HepG2 (cell line): ENCODE data around the gene NUP62. TPM values are rescaled to one million over a fixed set of nuclear protein-coding genes. Genes with fewer than 3 reads are reported as not detected.
A peak's percentile ranks its signal among the peaks of the same experiment; 100 is the strongest.

Experiments used
- CREM ChIP-seq, 2 experiments: sonication (generic) in 1 of 2; formaldehyde crosslinking in 1 of 2; IDR thresholded peaks; 2 replicates each; pipeline versions ENCODE4 v1.4.0 to v1.6.1; 2016 to 2020; ENCODE audit warnings: antibody characterized with exemption in 1 of 2, mild to moderate bottlenecking in 1 of 2, missing genetic modification reagents in 1 of 2
- EHMT2 ChIP-seq: fragments of 200-600 bp; sonication (generic); IDR thresholded peaks from 2 replicates; pipeline ENCODE4 v1.7.0; 2017; ENCODE audit warnings: antibody characterized with exemption, low read depth, low read length, borderline replicate concordance
- FIP1L1 ChIP-seq: fragments of 200-400 bp; formaldehyde crosslinking; IDR thresholded peaks from 2 replicates; pipeline ENCODE4 v1.6.1; 2018; ENCODE audit warnings: low read depth, mild to moderate bottlenecking, low read length, moderate library complexity, borderline replicate concordance; ENCODE audit not compliant: insufficient read depth
- GPN1 ChIP-seq: sonication (generic); formaldehyde crosslinking; IDR thresholded peaks from 2 replicates; pipeline ENCODE4 v1.5.1; 2020; ENCODE audit warnings: missing genetic modification reagents, borderline replicate concordance
- HNRNPH1 ChIP-seq: fragments of 200-400 bp; formaldehyde crosslinking; optimal IDR thresholded peaks from 2 replicates; pipeline ENCODE3; 2017; ENCODE audit warnings: mild to moderate bottlenecking, low read depth, low read length
- IKZF4 ChIP-seq: sonication (generic); formaldehyde crosslinking; IDR thresholded peaks from 2 replicates; pipeline ENCODE4 v1.5.1; 2020; ENCODE audit warnings: borderline replicate concordance, mild to moderate bottlenecking, low read depth, missing genetic modification reagents; ENCODE audit errors: not compliant biosample characterization
- KAT2B ChIP-seq: fragments of 150-350 bp; IDR thresholded peaks from 2 replicates; pipeline ENCODE4 v1.6.1; 2014; ENCODE audit warnings: low read depth, low read length, borderline replicate concordance
- MBNL3 ChIP-seq: fragments of 250-450 bp; sonication (Bioruptor Pico); conservative IDR thresholded peaks from 2 replicates; pipeline ENCODE4 v1.8.0; 2022; ENCODE audit warnings: mild to moderate bottlenecking, inconsistent platforms
- NFKBIZ ChIP-seq: IDR thresholded peaks from 2 replicates; pipeline ENCODE4 v1.6.1; 2018; ENCODE audit warnings: missing genetic modification reagents, missing compliant biosample characterization
- NFRKB ChIP-seq: fragments of 450-650 bp; IDR thresholded peaks from 2 replicates; pipeline ENCODE4 v1.6.1; 2017
- PAXIP1 ChIP-seq: sonication (generic); formaldehyde crosslinking; conservative IDR thresholded peaks from 2 replicates; pipeline ENCODE4 v1.4.0; 2020; ENCODE audit warnings: mild to moderate bottlenecking, missing genetic modification reagents, moderate library complexity
- PHF8 ChIP-seq: sonication (generic); formaldehyde crosslinking; IDR thresholded peaks from 2 replicates; pipeline ENCODE4 v1.5.0; 2020; ENCODE audit warnings: missing genetic modification reagents
- SMARCE1 ChIP-seq: fragments of 450-650 bp; IDR thresholded peaks from 2 replicates; pipeline ENCODE4 v1.6.1; 2017; ENCODE audit warnings: borderline replicate concordance
- SNAI1 ChIP-seq: sonication (generic); formaldehyde crosslinking; IDR thresholded peaks from 2 replicates; pipeline ENCODE4 v1.5.0; 2020; ENCODE audit warnings: mild to moderate bottlenecking, missing genetic modification reagents, borderline replicate concordance
- TBL1XR1 ChIP-seq: fragments of 150-350 bp; IDR thresholded peaks from 2 replicates; pipeline ENCODE4 v1.6.1; 2014; ENCODE audit warnings: borderline replicate concordance, low read length; ENCODE audit not compliant: partially characterized antibody
- TGIF2 ChIP-seq: IDR thresholded peaks from 2 replicates; pipeline ENCODE4 v1.6.1; 2016; ENCODE audit warnings: control low read depth, missing compliant biosample characterization
- USF2 ChIP-seq, 2 experiments: sonication (generic) in 1 of 2; formaldehyde crosslinking in 1 of 2; IDR thresholded peaks; 2 replicates each; pipeline versions ENCODE4 v1.5.1 to v1.6.1; 2011 to 2020; ENCODE audit warnings: borderline replicate concordance in 1 of 2, low read depth in 1 of 2, low read length in 1 of 2, mild to moderate bottlenecking in 1 of 2, missing genetic modification reagents in 1 of 2, moderate library complexity in 1 of 2
- ZC3H13 ChIP-seq: sonication (generic); formaldehyde crosslinking; IDR thresholded peaks from 2 replicates; pipeline ENCODE4 v1.8.1; 2023; ENCODE audit warnings: mild to moderate bottlenecking, missing genetic modification reagents, moderate library complexity
- ZNF253 ChIP-seq: sonication (generic); formaldehyde crosslinking; IDR thresholded peaks from 2 replicates; pipeline ENCODE4 v1.8.0; 2022; ENCODE audit warnings: mild to moderate bottlenecking, missing genetic modification reagents, borderline replicate concordance
- ZNF446 ChIP-seq: sonication (generic); formaldehyde crosslinking; IDR thresholded peaks from 2 replicates; pipeline ENCODE4 v1.5.0; 2020; ENCODE audit warnings: mild to moderate bottlenecking, missing genetic modification reagents
- ZNF598 ChIP-seq: sonication (generic); formaldehyde crosslinking; IDR thresholded peaks from 2 replicates; pipeline ENCODE4 v1.5.1; 2020; ENCODE audit warnings: mild to moderate bottlenecking, missing genetic modification reagents, borderline replicate concordance
- ZNF709 ChIP-seq: sonication (generic); formaldehyde crosslinking; IDR thresholded peaks from 2 replicates; pipeline ENCODE4 v1.5.0; 2020; ENCODE audit warnings: mild to moderate bottlenecking, missing genetic modification reagents
- polyA plus RNA-seq, 8 experiments: library from polyadenylated mRNA; depleted of rRNA in 3 of 8; stranded (reverse) in 7 of 8; unstranded in 1 of 8; fragments of >200 nt; fragmentation: Illumina TruSeq in 4 of 8; extraction: Trizol in 4 of 8; gene quantifications; 2 replicates each; pipeline versions ENCODE4 v1.2.1 to v1.2.3, GENCODE V29; 2011 to 2016; ENCODE audit warnings: low read depth in 4 of 8, missing spikeins in 1 of 8, mixed read lengths in 1 of 8; ENCODE audit not compliant: insufficient read depth in 1 of 8
- total RNA-seq, 5 experiments: library from RNA; depleted of rRNA; stranded (reverse); fragments of >200 nt; fragmentation: Illumina TruSeq; extraction: Trizol; gene quantifications; 2 replicates each; pipeline ENCODE4 v1.2.3, GENCODE V29; 2016; ENCODE audit warnings: low read depth in 1 of 5

NUP62 gene
- total and polyA plus RNA-seq, 2 of the 13 experiments (the other 11 are each of a cell fraction or from before 2014, with no cell fraction given): 16.5 to 41.5 TPM

- TF ChIP-seq USF2 (IDR thresholded peaks at IDR 0.05; ENCODE audit: low read depth, low read length): no peak
- peak; percentile 46 for TF ChIP-seq USF2 (CRISPR knock-in tag; IDR thresholded peaks at IDR 0.05; ENCODE audit: borderline replicate concordance)
- peak; percentile 69; the same call in 1 of the 2 replicates for TF ChIP-seq ZNF709 (CRISPR knock-in tag)
- no peak for TF ChIP-seq IKZF4
- no peak for TF ChIP-seq SNAI1 (CRISPR knock-in tag)
- no peak for TF ChIP-seq ZNF598 (CRISPR knock-in tag)
- TF ChIP-seq SMARCE1: no peak
- TF ChIP-seq EHMT2: no peak
- no peak for TF ChIP-seq MBNL3
- TF ChIP-seq ZNF446 (CRISPR knock-in tag): 0 out of 2 replicates have a peak, but pooled peaks have one; percentile 59
- TF ChIP-seq GPN1 (CRISPR knock-in tag): no peak
- TF ChIP-seq KAT2B: no peak
- peak; percentile 89 for TF ChIP-seq PHF8 (CRISPR knock-in tag)
- TF ChIP-seq FIP1L1: no peak
- no peak for TF ChIP-seq NFRKB
- TF ChIP-seq TBL1XR1: no peak
- no peak for TF ChIP-seq TGIF2 (CRISPR knock-in tag)
- peak; percentile 92 for TF ChIP-seq ZC3H13 (CRISPR knock-in tag)
- TF ChIP-seq NFKBIZ: no peak; the same call in 1 of the 2 replicates
- peak; percentile 76; the same call in 1 of the 2 replicates for TF ChIP-seq CREM (IDR thresholded peaks at IDR 0.05)
- no peak for TF ChIP-seq CREM (CRISPR knock-in tag; IDR thresholded peaks at IDR 0.05)
- TF ChIP-seq PAXIP1: peak; percentile 78
- TF ChIP-seq HNRNPH1: no peak
- no peak for TF ChIP-seq ZNF253 (CRISPR knock-in tag)
Measured at GRCh38 chr19:49866933-49867782, 62.1 kb downstream of the NUP62 start, which contains the start of gene PNKP (continued).
